GM18517 (cell line): Measurements from ENCODE around the gene KDM4D.
"Not testable (repeated sequence)": the region's sequence is repeated elsewhere in the genome, so short reads cannot be mapped to it uniquely, and the experiment has no call there.

Experiments used
- ATAC-seq: cut with Tn5 transposase; IDR thresholded peaks from one replicate; pipeline ENCODE4 v1.9.1; 2021; ENCODE audit warnings: mild to moderate bottlenecking, moderate library complexity; ENCODE audit not compliant: unreplicated experiment

KDM4D gene

DNA sequence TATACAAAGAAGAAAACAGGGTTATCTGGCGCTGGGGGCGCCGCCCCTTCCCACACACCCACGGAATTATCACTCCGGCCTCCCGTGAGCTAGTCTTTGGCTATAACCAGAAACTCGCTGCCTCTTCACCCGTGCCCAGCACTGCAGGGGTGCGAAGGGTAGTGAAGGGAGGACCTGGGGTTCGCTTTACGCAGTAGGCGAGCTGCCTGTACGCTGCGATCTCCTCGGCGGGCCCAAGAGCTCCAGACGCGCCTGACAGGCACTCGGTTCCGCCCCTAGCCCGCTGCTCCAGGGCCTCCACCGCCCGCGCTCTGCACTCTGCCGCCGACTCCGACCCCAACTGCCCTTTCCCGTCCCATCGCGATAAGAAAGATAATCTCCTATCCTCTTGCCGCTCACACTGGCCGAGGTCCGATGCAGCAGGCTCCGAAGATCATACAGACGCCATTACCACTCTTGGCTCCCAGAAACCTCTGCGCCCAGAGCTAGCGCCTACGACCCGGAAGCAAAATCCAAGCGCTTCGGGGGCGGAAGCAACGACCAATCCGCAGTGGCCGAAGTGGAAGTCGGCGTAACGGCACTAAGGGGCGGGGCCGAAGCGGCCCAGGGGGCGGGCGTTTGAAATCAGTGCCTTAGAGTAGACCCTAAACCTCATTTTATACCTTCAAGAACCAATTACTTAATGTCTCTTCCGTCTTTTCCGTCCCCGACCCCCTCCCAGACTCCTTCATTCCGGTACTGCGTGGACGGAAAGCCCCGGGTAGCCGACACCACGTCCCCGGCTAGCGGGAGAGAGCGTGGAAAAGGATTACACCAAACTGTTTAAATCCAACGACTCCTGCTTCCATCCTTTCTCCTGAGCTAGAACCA is at the start of gene KDM4D, which contains the start of gene CWC15:
KDM4D (plus strand) TSS at position 611 of the 870 bp plus-strand sequence. CDS start 23,664 bp downstream, outside the sequence.
CWC15 (minus strand) TSS at position 458 of the 870 bp plus-strand sequence. CDS start 1,371 bp downstream, outside the sequence.
- ATAC-seq, result peak; percentile 99

DNA sequence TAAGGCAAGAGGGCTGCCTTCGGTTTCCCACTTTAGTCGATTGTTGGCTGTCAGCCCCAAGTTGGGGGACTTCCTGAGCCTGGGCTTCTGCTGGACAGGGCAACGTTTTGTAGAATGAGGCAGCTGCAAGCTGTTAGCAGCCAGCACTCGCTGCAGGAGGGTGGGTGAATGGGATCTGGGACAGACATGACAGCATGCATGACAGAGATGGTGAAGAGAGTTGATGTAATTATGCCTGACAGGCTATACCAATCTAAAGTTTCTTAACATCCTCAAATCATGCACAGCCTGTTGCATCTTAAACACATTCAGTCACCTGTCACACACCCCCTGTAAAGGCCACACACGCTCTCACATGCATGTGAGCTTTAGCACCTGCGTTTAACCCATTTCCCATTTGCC is 49.3 kb upstream of the KDM4D start:
- ATAC-seq, result no peak

DNA sequence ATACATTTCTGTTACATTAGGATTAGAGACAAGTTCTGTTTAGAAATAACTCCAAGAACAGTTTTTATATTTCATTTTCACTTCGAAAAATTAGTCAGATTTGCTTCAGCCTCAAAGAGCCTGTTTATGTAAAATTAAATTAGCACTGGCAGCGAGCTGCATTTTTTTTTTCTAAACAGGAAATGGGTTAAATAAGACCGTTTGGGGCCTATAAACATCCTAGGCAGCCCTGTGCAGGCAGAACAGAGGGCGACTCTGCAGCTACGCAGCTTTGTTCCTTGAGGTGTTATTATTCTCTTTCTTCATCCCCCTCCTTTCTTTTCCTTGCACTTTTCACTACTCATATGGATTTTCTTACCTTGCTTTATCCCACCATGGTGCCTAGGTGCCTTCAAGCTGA is 48.9 kb upstream of the KDM4D start:
- no peak for ATAC-seq

DNA sequence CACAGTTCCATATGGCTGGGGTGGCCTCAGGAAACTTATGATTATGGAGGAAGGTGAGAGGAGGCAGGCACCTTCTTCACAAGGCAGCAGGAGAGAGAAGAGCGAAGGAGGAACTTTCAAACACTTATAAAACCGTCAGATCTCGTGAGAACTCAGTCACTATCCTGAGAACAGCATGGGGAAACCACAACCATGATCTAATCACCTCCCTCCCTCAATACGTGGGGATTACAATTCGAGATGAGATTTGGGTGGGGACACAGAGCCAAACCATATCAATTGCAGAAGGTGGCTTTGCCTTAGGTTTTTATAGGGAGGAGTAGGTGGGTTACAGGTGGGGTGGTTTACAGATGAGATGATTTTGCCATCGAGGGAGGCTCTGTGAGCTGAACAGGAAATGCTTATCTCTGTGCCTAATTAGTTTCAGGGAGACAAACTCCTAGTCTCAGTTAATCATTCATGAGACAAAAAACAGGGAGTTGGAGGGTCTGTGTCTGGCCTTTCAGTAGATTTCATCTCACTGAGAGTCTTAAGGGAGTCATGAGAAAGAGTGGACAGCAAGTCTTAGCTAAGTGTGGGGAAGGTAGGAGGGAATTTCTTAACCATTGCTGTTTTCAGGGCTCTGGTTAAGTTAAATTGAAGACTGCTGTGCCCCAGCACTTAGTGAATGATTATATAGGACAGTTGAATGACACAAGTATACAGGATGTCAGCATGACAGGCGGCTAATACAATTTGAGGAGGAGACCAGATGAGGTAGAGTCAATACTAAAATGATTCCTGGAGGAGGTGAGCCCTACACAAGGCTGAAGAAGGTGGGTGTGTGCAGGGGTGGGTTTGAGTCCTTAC is 47.9 kb upstream of the KDM4D start:
- no peak for ATAC-seq

DNA sequence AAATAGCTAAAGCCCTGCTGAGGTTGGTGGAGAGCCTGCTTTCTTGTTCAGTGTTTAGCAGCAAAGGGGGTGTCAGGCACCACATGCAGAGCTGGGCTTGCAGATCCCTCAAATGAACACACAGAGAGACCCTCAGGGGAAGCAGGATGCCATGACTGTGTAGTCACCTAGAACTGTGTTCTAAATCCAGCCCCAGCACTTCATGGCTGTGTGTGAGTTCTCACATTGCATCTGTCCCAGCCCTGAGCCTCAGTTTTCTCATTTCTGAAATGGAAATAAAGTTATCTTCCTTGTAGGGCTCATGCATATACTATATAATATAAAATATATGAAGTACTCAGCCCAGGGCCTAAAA is 47.3 kb upstream of the KDM4D start:
- ATAC-seq, result no peak

DNA sequence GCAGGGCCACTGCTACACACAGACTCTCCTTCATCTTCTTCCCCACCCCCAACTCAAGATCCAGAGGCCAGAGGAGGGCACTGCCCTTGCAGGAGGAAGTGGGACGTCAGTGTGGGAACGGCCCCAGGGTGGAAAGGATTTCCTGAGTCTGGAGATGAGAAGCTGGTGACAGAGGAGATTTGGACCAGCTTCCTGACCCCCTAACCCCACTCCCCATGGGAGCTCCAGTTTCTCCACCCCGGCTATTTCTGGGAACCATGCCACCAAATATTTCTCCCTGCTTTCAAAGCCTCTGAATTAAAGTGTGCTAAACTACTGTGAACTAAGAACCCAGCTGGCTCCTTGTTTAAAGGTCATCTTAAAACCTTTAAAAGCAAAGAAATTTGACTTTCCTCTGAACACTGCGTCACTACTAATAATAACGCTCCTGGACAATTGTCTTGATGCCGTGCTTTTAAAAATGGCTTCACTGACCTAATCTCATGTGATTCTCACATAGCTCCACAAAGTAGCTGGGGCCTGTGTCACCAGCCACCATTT is 46.7 kb upstream of the KDM4D start:
- ATAC-seq, result no peak

DNA sequence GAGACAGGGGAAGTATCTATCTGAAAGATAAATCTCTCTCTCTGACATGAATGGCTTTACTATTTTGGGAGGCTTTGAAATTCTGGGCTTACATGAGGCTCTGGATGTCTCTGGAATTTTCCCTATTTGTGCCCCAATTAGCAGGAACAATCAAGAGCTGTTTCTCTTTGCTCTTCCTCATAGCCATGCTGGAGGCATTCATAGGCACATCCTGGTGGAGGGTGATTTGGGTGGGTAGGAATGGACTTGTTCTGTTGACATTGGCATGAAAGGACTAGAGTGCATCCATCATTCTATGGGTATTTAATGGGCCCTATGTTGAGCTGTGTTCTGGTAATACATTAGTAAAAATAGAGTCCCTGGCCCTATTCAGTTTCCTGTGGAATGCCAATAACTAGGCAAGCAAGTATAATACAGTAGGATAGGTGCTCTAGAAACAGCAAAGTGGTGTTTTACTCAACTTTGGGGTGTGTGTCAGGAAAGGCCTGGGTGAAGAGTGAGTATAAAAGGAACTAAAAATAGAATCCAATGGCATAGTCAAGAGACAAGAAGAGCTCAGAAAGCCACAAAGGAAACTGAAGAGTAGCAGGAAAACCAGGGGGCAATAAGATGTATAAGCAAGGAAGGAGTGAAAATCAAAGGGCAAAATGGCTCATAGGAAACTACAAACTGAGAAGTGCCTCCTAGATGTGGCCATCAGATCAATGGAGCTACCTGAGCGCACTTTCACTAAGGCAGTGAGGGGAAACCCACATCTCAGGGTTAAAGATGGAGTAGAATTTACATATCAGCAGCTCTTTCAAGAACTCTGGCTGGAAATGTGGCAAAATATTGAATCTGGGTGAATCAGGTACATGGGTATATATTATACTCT is 45.2 kb upstream of the KDM4D start:
- ATAC-seq, result no peak

DNA sequence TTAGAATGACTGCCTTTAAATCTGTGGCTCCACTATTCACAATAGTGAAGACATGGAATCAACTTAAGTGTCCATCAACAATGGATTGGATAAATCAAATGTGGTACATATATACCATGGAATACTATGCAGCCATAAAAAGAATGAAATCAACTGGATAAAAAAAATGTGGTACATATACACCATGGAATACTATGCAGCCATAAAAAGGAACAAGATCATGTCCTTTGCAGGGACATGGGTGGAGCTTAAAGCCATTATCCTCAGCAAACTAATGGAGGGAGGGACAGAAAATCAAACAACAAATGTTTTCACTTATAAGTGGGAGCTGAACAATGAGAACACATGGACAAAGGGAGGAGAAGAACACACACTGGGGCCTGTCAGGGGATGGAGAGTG is 41.4 kb upstream of the KDM4D start:
- ATAC-seq, result not testable (repeated sequence)

DNA sequence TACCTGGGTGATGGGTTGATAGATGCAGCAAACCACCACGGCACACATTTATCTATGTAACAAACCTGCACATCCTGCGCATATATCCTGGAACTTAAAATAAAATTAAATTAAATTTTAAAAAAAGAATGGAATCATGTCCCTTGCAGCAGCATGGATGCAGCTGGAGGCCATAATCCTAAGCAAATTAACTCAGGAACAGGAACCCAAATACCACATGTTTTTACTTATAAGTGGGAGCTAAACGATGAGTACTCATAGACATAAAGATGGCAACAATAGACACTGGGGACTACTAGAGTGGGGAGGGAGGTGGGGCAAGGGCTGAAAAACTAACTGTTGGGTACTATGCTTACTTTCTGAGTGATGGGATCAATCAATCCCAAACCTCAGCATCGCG is 41.0 kb upstream of the KDM4D start:
- ATAC-seq, result no peak

DNA sequence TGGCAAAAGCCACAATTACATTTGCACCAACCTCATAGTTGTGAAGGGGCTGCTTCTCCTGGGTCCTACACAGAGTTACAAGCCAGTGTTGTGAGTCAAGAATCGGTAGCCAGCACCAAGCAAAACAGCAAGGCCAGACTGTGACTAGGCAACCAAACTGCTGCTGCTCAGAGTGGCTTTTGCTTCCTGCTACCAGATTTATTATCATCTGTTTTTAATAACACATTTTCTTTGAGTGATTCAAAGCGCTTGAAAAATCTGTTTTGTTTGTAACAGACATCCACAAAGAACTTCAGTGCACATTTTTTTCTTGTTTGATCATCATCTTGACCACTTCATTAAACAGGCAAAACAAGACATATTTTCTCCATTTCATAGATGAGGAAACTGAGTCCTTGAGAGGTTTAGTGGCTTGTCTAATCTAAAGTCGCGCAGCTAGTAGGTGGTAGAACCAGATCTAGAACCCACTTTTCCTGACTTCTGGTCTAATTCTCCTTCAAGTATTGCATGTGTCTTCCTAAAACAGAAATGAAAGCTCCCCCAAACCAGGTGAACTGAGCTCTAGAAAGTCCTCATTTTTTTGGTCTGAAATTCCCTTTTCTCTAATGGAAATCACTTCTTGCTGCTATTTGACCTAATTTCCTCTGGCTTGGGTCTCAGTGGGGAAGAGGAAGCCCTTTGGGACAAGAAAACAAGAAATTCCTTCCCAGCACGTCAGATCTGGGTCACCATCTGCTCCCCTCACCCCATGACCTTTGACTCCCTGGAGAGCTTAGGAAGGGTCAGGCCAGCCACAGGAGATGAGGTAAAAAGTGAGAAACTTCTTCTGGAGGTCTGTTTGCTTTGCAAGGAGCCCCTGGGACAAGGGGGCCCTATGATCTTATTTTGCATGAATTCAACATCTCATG is 40.0 kb upstream of the KDM4D start:
- ATAC-seq, result no peak

DNA sequence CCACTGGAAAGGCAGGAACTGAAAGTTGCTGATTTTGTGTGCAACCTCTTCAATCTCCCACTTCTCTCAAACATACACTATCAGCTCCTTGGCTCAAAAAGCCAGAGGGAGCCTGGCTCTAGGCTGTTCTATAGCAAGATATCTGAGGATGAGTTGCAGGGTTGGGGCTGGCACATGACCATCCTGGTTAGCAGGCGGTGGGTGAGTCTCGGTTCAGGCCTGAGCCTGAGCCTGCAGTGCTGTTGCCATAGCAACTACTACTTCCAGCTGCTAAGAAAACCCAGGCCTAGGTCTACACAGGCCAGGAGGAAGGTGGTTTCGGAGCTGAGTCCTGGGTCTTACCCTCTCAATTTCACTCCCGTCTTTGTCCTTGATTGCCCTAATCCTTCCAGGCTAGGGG is 39.1 kb upstream of the KDM4D start:
- no peak for ATAC-seq

DNA sequence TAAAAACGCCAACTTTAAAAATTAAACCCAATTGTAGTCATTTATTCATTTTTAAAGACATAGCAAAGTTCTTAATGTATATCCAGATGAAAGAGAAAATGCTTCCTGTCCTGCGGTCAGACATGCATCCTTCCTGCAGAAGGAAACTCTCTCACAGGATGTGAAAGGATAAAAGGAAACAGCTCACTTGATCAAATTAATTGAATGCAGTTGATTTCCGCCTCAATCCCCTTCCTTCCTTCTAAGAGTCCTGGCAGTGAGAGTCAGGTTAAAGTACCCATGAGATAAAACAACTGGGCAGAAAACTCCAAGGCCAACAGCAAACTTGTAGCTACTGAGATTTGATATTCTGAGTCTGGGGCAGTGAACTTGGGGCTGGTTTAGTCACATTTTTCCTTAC is 38.7 kb upstream of the KDM4D start:
- no peak for ATAC-seq

DNA sequence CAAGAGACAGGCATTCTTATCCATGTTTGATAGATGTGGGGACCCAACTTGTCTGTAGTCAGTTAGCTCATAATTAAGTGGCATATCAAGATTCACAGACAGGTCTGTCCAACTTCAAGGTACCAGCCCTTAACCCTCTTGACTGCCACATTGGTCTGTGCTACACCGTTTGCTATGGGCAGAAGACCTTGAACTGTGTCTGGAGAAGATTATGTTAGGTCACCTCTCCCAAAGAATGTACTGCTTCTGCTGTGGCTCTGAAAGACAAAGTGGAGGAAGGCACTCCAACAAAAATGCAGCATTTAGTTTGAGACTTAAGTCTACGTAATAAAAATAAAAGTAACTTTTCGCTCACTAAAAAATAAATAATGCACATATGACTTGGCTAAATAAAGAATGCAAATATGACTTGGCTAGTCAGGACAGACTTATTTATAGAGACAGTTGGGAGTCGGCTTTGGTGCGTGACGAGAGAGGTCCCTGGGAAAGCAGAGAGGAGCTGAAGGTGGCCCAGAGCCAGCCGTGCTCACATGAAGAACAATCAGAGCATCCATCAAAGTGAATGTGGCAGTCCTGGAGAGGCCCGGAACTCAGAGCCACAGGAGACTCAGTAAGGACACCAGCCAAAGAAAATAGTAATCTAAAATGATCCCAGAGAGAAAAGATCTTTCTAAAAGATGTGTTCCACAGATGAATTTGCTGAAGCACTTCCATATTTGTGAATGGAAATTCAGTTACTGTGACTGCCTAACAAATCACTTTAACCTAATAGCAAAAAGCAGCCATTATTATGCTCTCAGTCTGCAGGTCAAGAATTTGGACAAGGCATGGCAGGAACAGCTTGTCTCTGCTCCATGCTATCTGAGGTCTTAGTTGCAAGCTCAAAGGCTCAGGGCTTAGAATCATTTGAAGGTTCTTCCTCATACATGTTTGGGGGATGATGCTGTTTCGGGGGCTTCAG is 35.1 kb upstream of the KDM4D start:
- no peak for ATAC-seq

DNA sequence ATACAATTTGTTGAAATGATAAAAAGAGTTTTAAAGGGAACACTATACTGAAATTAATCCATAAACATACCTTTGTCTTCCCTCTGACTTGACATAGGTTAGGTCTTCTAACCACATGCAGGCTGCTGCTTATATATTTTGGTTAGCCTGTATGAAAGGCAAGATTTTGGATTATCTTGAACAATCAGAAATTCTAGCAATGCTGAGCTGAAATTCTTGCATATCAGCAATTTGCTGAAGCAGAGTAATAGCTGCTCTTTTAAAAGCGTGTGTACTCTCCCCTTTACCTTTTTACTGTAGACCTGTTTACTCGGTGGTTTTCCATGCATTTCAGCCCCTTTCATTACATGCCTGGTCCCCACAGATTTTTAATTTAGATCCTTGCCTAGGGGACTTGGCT is 34.2 kb upstream of the KDM4D start:
- ATAC-seq, result no peak

DNA sequence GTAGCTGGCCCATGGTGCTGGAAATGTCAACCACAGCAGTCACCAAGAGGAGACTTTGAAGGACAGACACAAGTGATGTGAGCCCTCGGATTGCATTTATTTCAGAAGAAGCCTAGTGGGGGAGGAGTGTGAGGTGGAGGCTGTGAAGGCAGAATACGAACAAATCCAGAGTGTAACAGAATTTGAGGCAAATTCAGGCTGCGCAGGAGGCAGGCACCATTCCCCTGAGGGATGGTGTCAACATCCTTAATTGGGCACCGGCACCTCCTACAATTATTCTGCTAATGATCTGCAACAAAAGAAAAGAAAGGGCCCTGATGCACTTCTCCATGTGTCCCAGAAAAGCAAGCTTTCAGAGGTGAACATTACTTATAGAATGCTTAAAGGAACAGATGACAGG is 32.4 kb upstream of the KDM4D start:
- no peak for ATAC-seq

DNA sequence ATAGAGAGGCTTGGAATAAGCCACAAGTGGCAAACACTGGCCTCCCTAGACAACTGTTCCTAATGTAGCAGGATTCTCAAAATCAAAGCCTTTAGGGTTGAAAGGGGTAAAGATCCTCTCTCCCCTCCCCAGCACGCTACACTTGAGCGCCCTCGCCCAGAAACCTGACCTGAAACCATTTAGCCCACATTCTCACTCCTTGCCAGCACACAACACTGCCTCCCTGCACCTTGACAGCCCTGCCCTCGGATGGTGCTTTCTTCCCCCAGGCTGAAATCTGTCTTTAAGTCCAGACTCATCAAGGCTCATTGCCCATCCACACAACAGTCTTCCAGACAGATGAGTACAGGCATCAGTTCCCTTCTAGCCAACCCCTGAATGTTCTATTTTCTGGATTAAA is 26.7 kb upstream of the KDM4D start:
- peak; percentile 48 for ATAC-seq

DNA sequence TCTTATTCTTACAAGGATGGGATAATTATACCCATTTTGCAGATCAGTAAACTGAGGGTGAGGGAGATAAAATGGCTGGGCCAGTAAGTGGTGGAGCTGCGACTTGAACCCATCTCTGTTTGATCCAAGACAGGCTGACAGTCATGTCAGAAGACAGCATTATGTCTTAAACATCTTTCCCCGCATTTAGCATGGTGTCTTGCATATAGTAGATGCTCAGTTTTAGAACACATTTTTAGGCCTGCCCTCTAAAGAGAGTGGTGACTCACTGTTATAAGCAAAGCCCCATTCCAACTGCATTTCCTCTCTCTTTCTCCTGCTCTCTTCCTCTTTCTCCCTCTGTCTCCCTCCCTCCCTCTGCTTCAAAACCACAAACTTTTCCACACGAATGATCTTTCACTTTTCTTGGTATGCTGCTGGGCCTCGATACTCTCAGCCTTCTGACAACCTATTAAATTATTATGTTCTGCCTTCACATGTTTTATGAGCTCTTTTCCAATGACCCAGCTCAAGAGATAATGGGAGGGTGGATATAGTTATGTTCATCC is 25.4 kb upstream of the KDM4D start:
- no peak for ATAC-seq

DNA sequence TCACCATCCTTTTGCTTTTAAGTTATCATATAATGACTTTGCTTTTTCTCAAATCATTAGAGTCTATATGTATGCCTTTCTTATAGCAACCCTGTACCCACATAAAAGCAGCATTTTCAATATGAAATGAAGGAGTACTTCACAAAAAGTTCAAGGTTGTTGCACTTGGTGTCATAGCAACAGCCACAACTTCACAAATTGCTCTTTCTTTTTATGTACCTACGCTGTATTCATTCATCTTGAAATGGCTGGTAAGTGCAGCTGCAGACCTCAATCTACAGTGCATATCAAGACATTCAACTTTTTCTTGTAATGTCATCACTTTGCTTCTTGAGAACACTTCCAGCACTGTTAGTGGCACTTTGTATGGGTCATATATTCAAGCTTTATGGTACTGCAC is 18.8 kb upstream of the KDM4D start:
- no peak for ATAC-seq
